NCI-H1105 treated with DMSO at 0.1 percent for 48 hours (cell line): Measurements from ENCODE around the gene ONECUT1.
"Not testable (repeated sequence)": the region's sequence is repeated elsewhere in the genome, so short reads cannot be mapped to it uniquely, and the experiment has no call there.

ENCODE experiments used
- DNase-seq: peaks from one replicate; lab custom pipeline; 2025; lab: John Stamatoyannopoulos, UW

The ONECUT1 gene

GRCh38 chr15:52790169-52790708, at the start of gene ONECUT1:
Gene ONECUT1 (minus strand): TSS chr15:52790336. CDS start chr15:52789884, 452 bp downstream.
- peak; percentile 52 for DNase-seq

GRCh38 chr15:52834379-52834778, 44.2 kb upstream of the ONECUT1 start:
- no peak for DNase-seq

- DNase-seq, result not testable (repeated sequence)
Observed at GRCh38 chr15:52824169-52824942, 34.2 kb upstream of the ONECUT1 start.

- DNase-seq, result no peak
Observed at GRCh38 chr15:52822475-52822874, 32.3 kb upstream of the ONECUT1 start.

GRCh38 chr15:52819253-52819652, 29.1 kb upstream of the ONECUT1 start:
- DNase-seq, result no peak

GRCh38 chr15:52815899-52816298, 25.8 kb upstream of the ONECUT1 start:
- DNase-seq, result not testable (repeated sequence)

GRCh38 chr15:52808996-52809395, 18.9 kb upstream of the ONECUT1 start:
- DNase-seq, result no peak

- DNase-seq, result no peak
Observed at GRCh38 chr15:52808441-52808840, 18.3 kb upstream of the ONECUT1 start.

- DNase-seq, result no peak
Observed at GRCh38 chr15:52806284-52806655, 16.1 kb upstream of the ONECUT1 start.

GRCh38 chr15:52805351-52806283, 15.5 kb upstream of the ONECUT1 start:
- DNase-seq, result no peak

GRCh38 chr15:52804526-52805081, 14.5 kb upstream of the ONECUT1 start:
- DNase-seq, result no peak

- DNase-seq, result no peak
Observed at GRCh38 chr15:52803467-52804306, 13.6 kb upstream of the ONECUT1 start.

- no peak for DNase-seq
Observed at GRCh38 chr15:52803108-52803466, 13.0 kb upstream of the ONECUT1 start.

GRCh38 chr15:52802110-52802509, 12.0 kb upstream of the ONECUT1 start:
- no peak for DNase-seq

GRCh38 chr15:52801748-52802085, 11.6 kb upstream of the ONECUT1 start:
- no peak for DNase-seq

GRCh38 chr15:52800828-52801747, 11.0 kb upstream of the ONECUT1 start:
- no peak for DNase-seq

GRCh38 chr15:52799145-52799811, 9.1 kb upstream of the ONECUT1 start:
- DNase-seq, result no peak

GRCh38 chr15:52798529-52799101, 8.5 kb upstream of the ONECUT1 start:
- DNase-seq, result no peak

GRCh38 chr15:52797625-52798501, 7.7 kb upstream of the ONECUT1 start:
- DNase-seq, result no peak
